B cell (primary cell): ENCODE data around the gene FRMD4B. TPM values are rescaled to one million over a fixed set of nuclear protein-coding genes. Genes with fewer than 3 reads are reported as not detected.

Experiments
- ATAC-seq: fragments of 200-7000 bp; cut with Tn5 transposase; one replicate; pipeline ENCODE4 v1.10.0; 2021; ENCODE audit warnings: low read depth, mild to moderate bottlenecking, moderate number of reproducible peaks, moderate library complexity
- CTCF ChIA-PET: fragments of 350-600 bp; sonication (Branson Sonifier 250); formaldehyde crosslinking; loops from one replicate; lab custom pipeline; 2021; ENCODE audit warnings: antibody characterized with exemption, inconsistent platforms; lab: Charles Lee
- POLR2A ChIA-PET: fragments of 350-600 bp; sonication (Branson Sonifier 250); formaldehyde crosslinking; loops from one replicate; lab custom pipeline; 2021; ENCODE audit warnings: antibody characterized with exemption; lab: Charles Lee
- DNase-seq: peaks from one replicate; pipeline ENCODE4 v3.0.0; 2013
- H2AFZ ChIP-seq: 2 replicates; pipeline ENCODE4 v1.6.1; 2012; ENCODE audit warnings: mild to moderate bottlenecking, low read depth, low read length; ENCODE audit not compliant: insufficient read depth, poor library complexity, severe bottlenecking
- H3K27ac ChIP-seq, 2 donors: 1 replicate in 1 of 2; 2 replicates in 1 of 2; pipeline ENCODE4 v1.5.1; 2012 to 2013; ENCODE audit warnings: low read length in 2 of 2, mild to moderate bottlenecking in 2 of 2, moderate library complexity in 1 of 2
- H3K27me3 ChIP-seq, 4 experiments: fragments of 200-600 bp in 1 of 4; sonication (generic) in 1 of 4; replicated peaks in 1 of 4; 1 replicate in 2 of 4; 2 replicates in 2 of 4; pipeline versions ENCODE4 v1.6.1 to v1.7.0; 2013 to 2016; ENCODE audit warnings: low read length in 3 of 4, mild to moderate bottlenecking in 2 of 4, mixed read lengths in 1 of 4, moderate library complexity in 1 of 4; ENCODE audit not compliant: insufficient read depth in 4 of 4, control insufficient read depth in 3 of 4; ENCODE audit errors: control extremely low read depth in 1 of 4
- H3K36me3 ChIP-seq, 2 experiments: replicated peaks in 1 of 2; 1 replicate in 1 of 2; 2 replicates in 1 of 2; pipeline versions ENCODE4 v1.6.1 to v1.7.1; 2013; ENCODE audit warnings: low read length in 1 of 2; ENCODE audit not compliant: insufficient read depth in 2 of 2, control insufficient read depth in 1 of 2; ENCODE audit errors: control extremely low read depth in 1 of 2, extremely low read depth in 1 of 2
- H3K4me1 ChIP-seq, 2 donors: fragments of 200-600 bp in 1 of 2; sonication (generic) in 1 of 2; 1 replicate in 1 of 2; 2 replicates in 1 of 2; pipeline versions ENCODE4 v1.5.1 to v1.6.1; 2013 to 2017; ENCODE audit warnings: low read length in 2 of 2; ENCODE audit not compliant: control insufficient read depth in 2 of 2, insufficient read depth in 2 of 2
- H3K4me2 ChIP-seq: replicated peaks from 2 replicates; pipeline ENCODE3; 2012; ENCODE audit warnings: mild to moderate bottlenecking, low read depth, low read length; ENCODE audit not compliant: poor library complexity, severe bottlenecking
- H3K4me3 ChIP-seq, 5 experiments: fragments of 200-600 bp in 1 of 5; sonication (generic) in 1 of 5; 1 replicate in 3 of 5; 2 replicates in 2 of 5; pipeline versions ENCODE4 v1.5.1 to v1.7.0; 2011 to 2016; ENCODE audit warnings: low read length in 4 of 5, mild to moderate bottlenecking in 4 of 5, low read depth in 2 of 5, control low read depth in 1 of 5, moderate library complexity in 1 of 5; ENCODE audit not compliant: insufficient read depth in 1 of 5; ENCODE audit errors: control extremely low read depth in 1 of 5, extremely low read depth in 1 of 5
- H3K79me2 ChIP-seq: fragments of 200-600 bp; sonication (generic); one replicate; pipeline ENCODE4 v1.6.0; 2016; ENCODE audit warnings: low read length; ENCODE audit not compliant: control insufficient read depth, insufficient read depth
- H3K9ac ChIP-seq: fragments of 200-600 bp; sonication (generic); 2 replicates; pipeline ENCODE4 v1.6.1; 2017; ENCODE audit warnings: mild to moderate bottlenecking, low read length, moderate library complexity
- H3K9me3 ChIP-seq, 3 donors: one replicate each; pipeline versions ENCODE4 v1.6.1 to v1.7.1; 2013; ENCODE audit warnings: low read length in 2 of 3; ENCODE audit not compliant: control insufficient read depth in 2 of 3, insufficient read depth in 1 of 3; ENCODE audit errors: control extremely low read depth in 1 of 3
- H4K20me1 ChIP-seq: 2 replicates; pipeline ENCODE4 v1.6.0; 2012; ENCODE audit warnings: mild to moderate bottlenecking, low read length; ENCODE audit not compliant: insufficient read depth, control insufficient read depth, poor library complexity, severe bottlenecking
- H3K27ac Mint-ChIP-seq: one replicate; pipeline ENCODE4 v1.8.0; 2021; ENCODE audit warnings: mixed read lengths
- H3K27me3 Mint-ChIP-seq: one replicate; pipeline ENCODE4 v1.8.0; 2021; ENCODE audit warnings: mixed read lengths
- H3K4me1 Mint-ChIP-seq: one replicate; pipeline ENCODE4 v1.8.0; 2021; ENCODE audit warnings: mixed read lengths
- H3K4me3 Mint-ChIP-seq: one replicate; pipeline ENCODE4 v1.8.0; 2021; ENCODE audit warnings: mixed read lengths
- H3K9me3 Mint-ChIP-seq: one replicate; pipeline ENCODE4 v1.8.0; 2022; ENCODE audit warnings: mixed read lengths; ENCODE audit not compliant: insufficient read depth
- EZH2 ChIP-seq: IDR thresholded peaks from 2 replicates; pipeline ENCODE4 v1.6.1; 2012; ENCODE audit warnings: borderline replicate concordance, low read depth, mild to moderate bottlenecking, moderate library complexity, low read length; ENCODE audit not compliant: insufficient read depth, poor library complexity, severe bottlenecking
- WGBS: methylation state at CpG from one replicate; pipeline ENCODE4 v1.1.5; 2013; ENCODE audit warnings: missing lambda C conversion rate; ENCODE audit not compliant: insufficient coverage; 5-methylcytosine and 5-hydroxymethylcytosine counted together
- intact Hi-C: fragments of 100-400 bp; cut with micrococcal nuclease; formaldehyde crosslinking; loops from one replicate; pipeline ENCODE4 v1.10.0; 2022
- polyA plus RNA-seq: library from polyadenylated mRNA; depleted of rRNA; stranded (reverse); fragments of >200 nt; gene quantifications from 2 replicates; pipeline ENCODE4 v1.2.3, GENCODE V29; 2012
- total RNA-seq, 2 donors: library from RNA; stranded (reverse); fragments of 120-200 nt in 1 of 2; gene quantifications; 1 replicate in 1 of 2; 2 replicates in 1 of 2; pipeline versions ENCODE4 v1.2.3 to v1.2.4, GENCODE V29; 2013 to 2022
- TF ChIP-seq, protein P1 (sequence below): fragments of 200-600 bp; IDR thresholded peaks from one replicate; pipeline ENCODE4 v1.8.0; 2022; ENCODE audit warnings: antibody characterized with exemption, mild to moderate bottlenecking

FRMD4B gene
- total and polyA plus RNA-seq, 2 donors (not counting 1 experiment from before 2014, with no cell fraction given): 0.06 to 0.20 TPM

- ATAC-seq (no peak), DNase-seq (no peak)
- Mint-ChIP-seq H3K27me3 (no peaks in the 10 kb centered on the region), H3K4me3 (no peak overlapping the region), H3K9me3 (no peaks in the 10 kb centered on the region), H3K27ac (no peak overlapping the region), H3K4me1 (no peaks in the 10 kb centered on the region)
- H3K27ac ChIP-seq: no peak overlapping the region
- no peaks in the 10 kb centered on the region for H3K4me1 ChIP-seq
- CTCF ChIA-PET: no interaction called here
- no peak overlapping the region for H3K4me2 ChIP-seq
- POLR2A ChIA-PET: no interaction called here
- H2AFZ ChIP-seq: no peak overlapping the region
- H3K9ac ChIP-seq: no peak overlapping the region
- H3K36me3 ChIP-seq: no peaks in the 10 kb centered on the region
- H3K4me3 ChIP-seq: no peak overlapping the region
- intact Hi-C loops: no loop called here
- H3K79me2 ChIP-seq: no peaks in the 10 kb centered on the region
- TF ChIP-seq EZH2: no peak
- TF ChIP-seq, protein P1, sequence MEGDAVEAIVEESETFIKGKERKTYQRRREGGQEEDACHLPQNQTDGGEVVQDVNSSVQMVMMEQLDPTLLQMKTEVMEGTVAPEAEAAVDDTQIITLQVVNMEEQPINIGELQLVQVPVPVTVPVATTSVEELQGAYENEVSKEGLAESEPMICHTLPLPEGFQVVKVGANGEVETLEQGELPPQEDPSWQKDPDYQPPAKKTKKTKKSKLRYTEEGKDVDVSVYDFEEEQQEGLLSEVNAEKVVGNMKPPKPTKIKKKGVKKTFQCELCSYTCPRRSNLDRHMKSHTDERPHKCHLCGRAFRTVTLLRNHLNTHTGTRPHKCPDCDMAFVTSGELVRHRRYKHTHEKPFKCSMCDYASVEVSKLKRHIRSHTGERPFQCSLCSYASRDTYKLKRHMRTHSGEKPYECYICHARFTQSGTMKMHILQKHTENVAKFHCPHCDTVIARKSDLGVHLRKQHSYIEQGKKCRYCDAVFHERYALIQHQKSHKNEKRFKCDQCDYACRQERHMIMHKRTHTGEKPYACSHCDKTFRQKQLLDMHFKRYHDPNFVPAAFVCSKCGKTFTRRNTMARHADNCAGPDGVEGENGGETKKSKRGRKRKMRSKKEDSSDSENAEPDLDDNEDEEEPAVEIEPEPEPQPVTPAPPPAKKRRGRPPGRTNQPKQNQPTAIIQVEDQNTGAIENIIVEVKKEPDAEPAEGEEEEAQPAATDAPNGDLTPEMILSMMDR: no peak
- WGBS: 100% methylated on average over 3 of the region's 4 CpGs
- no peaks in the 10 kb centered on the region for H3K27me3 ChIP-seq
- no peaks in the 10 kb centered on the region for H3K9me3 ChIP-seq
- no peaks in the 10 kb centered on the region for H4K20me1 ChIP-seq
Measured at GRCh38 chr3:69178082-69178481, 207.8 kb downstream of the FRMD4B start.

GRCh38 chr3:69174871-69175737 is 210.8 kb downstream of the FRMD4B start:
- Histone ChIP-seq H3K4me3 (no peak overlapping the region), H2AFZ (no peak overlapping the region), H4K20me1 (no peaks in the 10 kb centered on the region), H3K9ac (no peak overlapping the region), H3K4me2 (no peak overlapping the region), H3K36me3 (no peaks in the 10 kb centered on the region), H3K27me3 (no peaks in the 10 kb centered on the region), H3K9me3 (no peaks in the 10 kb centered on the region), H3K79me2 (no peaks in the 10 kb centered on the region), H3K4me1 (no peaks in the 10 kb centered on the region), H3K27ac (no peak overlapping the region)
- WGBS: 100% methylated on average over 1 of the region's 4 CpGs
- H3K27me3 Mint-ChIP-seq: peaks cover 8% of the 10 kb centered on the region
- H3K9me3 Mint-ChIP-seq: no peaks in the 10 kb centered on the region
- no peaks in the 10 kb centered on the region for H3K4me1 Mint-ChIP-seq
- no peak overlapping the region for H3K27ac Mint-ChIP-seq
- POLR2A ChIA-PET: no interaction called here
- DNase-seq: no peak
- CTCF ChIA-PET: interaction anchor here (0.7 to 4.8 kb wide), 2 partner anchors 13 to 20 kb away, joined by 6 to 25 read pairs; no protein-coding TSS in a partner anchor
- H3K4me3 Mint-ChIP-seq: no peak overlapping the region
- TF ChIP-seq, protein P1: no peak
- no peak for TF ChIP-seq EZH2
- no peak for ATAC-seq
- intact Hi-C loops: no loop called here
